SKM-1 treated with dmso at 0.1 percent for 144 hours (cell line): ENCODE results near the gene ZHX3.

Experiments used
- DNase-seq: peaks from one replicate; lab custom pipeline; 2025; ENCODE audit not compliant: unreplicated experiment; lab: John Stamatoyannopoulos, UW

The ZHX3 gene

GRCh38 chr20:41200446-41201202 lies 116.9 kb downstream of the ZHX3 start:
- no peak for DNase-seq

- DNase-seq, result no peak
Observed at GRCh38 chr20:41198443-41198842, 119.1 kb downstream of the ZHX3 start.

GRCh38 chr20:41196653-41197225 lies 120.8 kb downstream of the ZHX3 start:
- no peak for DNase-seq

GRCh38 chr20:41192575-41192974 lies 125.0 kb downstream of the ZHX3 start:
- no peak for DNase-seq

GRCh38 chr20:41191562-41192500 lies 125.7 kb downstream of the ZHX3 start:
- DNase-seq, result no peak

GRCh38 chr20:41187668-41188067 lies 129.9 kb downstream of the ZHX3 start:
- no peak for DNase-seq

- no peak for DNase-seq
Observed at GRCh38 chr20:41185013-41185757, 132.3 kb downstream of the ZHX3 start.

- no peak for DNase-seq
Observed at GRCh38 chr20:41183831-41184230, 133.7 kb downstream of the ZHX3 start.

- no peak for DNase-seq
Observed at GRCh38 chr20:41183391-41183790, 134.1 kb downstream of the ZHX3 start.

- no peak for DNase-seq
Observed at GRCh38 chr20:41182296-41183212, 135.0 kb downstream of the ZHX3 start.

GRCh38 chr20:41181567-41181966 lies 136.0 kb downstream of the ZHX3 start:
- no peak for DNase-seq

- DNase-seq, result no peak
Observed at GRCh38 chr20:41180599-41181333, 136.8 kb downstream of the ZHX3 start.

- DNase-seq, result no peak
Observed at GRCh38 chr20:41179961-41180360, 137.6 kb downstream of the ZHX3 start.

GRCh38 chr20:41178904-41179432 lies 138.6 kb downstream of the ZHX3 start:
- no peak for DNase-seq

GRCh38 chr20:41178495-41178894 lies 139.0 kb downstream of the ZHX3 start:
- no peak for DNase-seq

- no peak for DNase-seq
Observed at GRCh38 chr20:41177636-41178035, 139.9 kb downstream of the ZHX3 start.

- DNase-seq, result no peak
Observed at GRCh38 chr20:41176711-41177552, 140.6 kb downstream of the ZHX3 start.

GRCh38 chr20:41175727-41176330 lies 141.7 kb downstream of the ZHX3 start:
- DNase-seq, result no peak
